ENCODE data around the gene RMND5B. TPM values are rescaled to one million over a fixed set of nuclear protein-coding genes. Genes with fewer than 3 reads are reported as not detected.
A peak's percentile ranks its signal among the peaks of the same experiment; 100 is the strongest.
"Not testable (repeated sequence)": the region's sequence is repeated elsewhere in the genome, so short reads cannot be mapped to it uniquely, and the experiment has no call there.

RMND5B gene
- polyA plus RNA-seq, 1 donor, result 38.8 TPM

GRCh38 chr5:178114325-178115135, 16.3 kb upstream of the RMND5B start:
- no peak for DNase-seq

GRCh38 chr5:178115136-178115813, 15.5 kb upstream of the RMND5B start:
- no peak for DNase-seq

DNA sequence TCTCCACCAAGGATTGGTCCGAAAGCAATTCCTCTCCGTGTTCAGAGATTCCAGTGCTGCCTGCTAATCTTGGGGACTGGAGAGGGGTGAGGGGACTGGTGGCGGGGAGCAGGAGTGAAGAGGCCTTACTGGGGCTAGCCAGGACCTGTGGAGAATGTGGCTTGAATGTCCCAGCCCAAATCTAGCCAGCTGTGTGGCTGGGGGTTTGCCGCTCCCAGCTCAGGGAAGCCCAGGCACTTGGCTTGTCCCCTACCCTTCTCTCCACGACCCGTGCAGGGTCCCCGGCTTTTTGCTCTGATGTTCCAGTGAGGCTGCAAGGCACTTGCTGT, 15.0 kb upstream of the RMND5B start:
- DNase-seq, result no peak

DNA sequence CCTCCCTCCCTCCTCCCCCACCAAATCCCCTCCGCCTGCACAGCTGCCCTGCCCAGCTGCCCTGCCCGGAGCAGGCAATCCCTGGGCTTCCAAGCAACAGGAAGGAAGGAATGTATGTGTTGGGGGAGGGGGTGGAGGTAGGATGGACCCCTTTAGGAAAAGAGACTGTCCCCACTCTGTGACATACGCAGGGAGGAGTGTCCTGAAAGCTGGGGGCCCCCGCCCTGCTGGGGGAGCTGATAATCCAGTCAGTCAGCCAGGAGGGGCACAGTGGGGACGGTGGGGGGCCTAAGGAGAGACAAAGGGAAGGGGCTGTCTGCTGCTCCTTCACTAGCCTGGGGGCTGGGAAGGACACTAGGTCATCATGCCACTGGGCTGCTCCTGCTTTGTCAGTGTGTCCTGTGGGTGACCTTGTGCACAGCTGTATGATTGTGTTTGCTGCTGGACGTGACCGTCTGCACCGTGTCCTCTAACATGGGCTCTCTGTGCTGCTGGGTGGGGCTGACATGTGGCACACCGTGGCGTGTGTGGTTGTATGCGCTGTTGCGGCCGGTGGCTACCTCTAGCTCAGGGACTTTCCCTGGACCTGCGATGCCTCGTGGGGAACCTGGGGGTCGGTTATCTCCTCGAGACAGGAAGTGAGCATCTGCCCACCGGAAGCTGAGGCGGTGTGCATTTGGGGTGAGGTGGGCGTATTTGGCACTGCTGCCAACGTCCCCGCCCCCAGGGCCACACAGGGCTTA, 14.5 kb upstream of the RMND5B start:
- DNase-seq, result no peak

GRCh38 chr5:178117923-178118701, 12.7 kb upstream of the RMND5B start:
- no peak for DNase-seq

DNA sequence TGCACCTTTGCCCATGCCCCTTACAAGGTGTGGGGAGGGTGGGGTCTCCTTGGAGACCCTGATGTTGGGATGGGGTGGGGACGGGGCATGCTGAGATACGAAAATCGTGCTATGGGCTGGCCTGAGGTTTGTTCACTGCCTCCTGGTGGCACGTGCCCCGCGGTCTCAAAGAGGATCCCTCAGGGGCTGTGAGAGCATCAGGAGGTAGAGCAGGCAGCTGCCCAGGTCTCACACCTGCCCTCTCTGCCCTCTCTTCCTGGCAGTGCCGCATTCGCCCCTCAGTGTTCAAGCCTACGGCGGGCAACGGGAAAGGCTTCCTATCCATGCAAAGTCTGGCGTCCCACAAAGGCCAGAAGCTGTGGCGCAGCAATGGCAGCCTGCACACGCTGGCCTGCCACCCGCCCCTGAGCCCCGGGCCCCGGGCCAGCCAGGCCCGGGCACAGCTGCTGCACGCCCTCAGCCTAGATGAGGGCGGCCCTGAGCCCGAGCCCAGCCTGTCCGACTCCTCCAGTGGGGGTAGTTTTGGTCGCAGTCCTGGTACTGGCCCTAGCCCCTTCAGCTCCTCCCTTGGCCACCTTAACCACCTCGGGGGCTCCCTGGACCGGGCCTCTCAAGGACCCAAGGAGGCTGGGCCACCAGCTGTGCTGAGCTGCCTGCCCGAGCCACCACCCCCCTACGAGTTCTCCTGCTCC, 10.8 kb upstream of the RMND5B start:
- DNase-seq, result no peak

DNA sequence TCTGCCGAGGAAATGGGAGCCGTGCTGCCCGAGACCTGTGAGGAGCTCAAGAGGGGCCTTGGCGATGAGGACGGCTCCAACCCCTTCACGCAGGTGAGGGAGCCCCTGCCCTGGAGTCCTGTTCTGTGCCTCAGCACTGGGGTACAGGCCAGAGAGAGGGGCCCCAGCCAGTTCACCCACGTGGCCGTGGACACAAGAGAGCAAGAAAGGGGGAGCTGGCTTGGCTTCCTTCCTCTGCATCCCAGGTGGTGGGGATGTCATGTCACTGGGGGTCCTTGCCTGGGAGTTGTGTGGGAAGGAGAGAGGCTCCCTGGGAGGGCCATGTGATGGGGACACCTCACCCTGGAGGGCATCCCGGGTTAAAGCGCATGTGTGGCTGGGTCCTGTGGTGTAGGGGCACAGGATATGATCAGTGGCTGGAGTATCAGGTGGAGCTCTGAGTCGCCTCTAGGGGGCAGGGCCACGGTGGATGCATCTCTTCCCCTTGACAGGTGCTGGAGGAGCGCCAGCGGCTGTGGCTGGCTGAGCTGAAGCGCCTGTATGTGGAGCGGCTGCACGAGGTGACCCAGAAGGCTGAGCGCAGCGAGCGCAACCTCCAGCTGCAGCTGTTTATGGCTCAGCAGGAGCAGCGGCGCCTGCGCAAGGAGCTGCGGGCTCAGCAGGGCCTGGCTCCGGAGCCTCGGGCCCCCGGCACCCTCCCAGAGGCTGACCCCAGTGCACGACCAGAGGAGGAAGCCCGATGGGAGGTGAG, 10.0 kb upstream of the RMND5B start:
- DNase-seq, result peak; percentile 83

GRCh38 chr5:178121391-178122276, 9.2 kb upstream of the RMND5B start:
- DNase-seq, result peak; percentile 93

GRCh38 chr5:178122346-178122745, 8.5 kb upstream of the RMND5B start:
- no peak for DNase-seq

DNA sequence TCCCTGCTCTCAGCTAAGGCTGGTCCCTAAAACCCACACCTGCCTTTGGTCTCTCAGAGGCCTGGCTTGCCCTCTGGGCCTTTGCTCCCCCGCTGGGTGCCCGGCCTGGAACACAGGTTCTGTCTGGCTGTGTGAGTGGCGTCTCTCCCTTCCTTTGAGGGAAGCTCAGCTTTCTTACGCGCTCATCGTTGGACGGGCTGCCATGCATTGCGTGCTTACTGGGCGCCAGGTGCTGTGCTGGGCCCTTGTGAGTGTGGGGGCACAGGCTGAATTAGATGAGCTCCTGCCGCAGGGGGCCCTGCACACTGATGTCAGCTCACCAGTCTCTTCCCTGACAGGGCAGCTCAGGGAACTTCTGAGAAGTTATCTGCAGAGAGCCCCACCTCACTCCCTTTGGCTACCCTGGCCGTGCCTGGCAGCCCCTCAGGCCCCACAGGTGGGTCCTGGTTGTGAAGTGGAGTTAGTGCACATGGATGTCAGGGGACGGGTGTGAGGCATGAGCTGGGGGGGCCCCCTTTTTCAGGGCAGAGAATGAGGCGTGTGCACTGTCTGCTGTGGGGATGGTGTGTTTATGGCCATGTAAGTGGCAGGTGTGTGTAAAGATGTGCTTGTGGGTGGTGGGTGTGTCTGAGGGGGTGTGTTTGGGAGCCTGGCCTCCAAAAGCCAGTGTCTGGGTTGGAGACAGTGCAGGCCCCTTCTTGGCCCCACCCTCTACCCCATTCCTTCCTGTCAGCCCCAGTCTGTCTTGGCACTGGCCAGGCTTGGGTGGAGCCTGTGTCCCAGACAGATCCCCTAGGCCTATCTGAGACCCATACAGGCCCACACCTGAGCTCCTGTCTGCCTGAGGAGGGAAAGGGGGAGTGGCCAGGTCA, 7.5 kb upstream of the RMND5B start:
- no peak for DNase-seq

DNA sequence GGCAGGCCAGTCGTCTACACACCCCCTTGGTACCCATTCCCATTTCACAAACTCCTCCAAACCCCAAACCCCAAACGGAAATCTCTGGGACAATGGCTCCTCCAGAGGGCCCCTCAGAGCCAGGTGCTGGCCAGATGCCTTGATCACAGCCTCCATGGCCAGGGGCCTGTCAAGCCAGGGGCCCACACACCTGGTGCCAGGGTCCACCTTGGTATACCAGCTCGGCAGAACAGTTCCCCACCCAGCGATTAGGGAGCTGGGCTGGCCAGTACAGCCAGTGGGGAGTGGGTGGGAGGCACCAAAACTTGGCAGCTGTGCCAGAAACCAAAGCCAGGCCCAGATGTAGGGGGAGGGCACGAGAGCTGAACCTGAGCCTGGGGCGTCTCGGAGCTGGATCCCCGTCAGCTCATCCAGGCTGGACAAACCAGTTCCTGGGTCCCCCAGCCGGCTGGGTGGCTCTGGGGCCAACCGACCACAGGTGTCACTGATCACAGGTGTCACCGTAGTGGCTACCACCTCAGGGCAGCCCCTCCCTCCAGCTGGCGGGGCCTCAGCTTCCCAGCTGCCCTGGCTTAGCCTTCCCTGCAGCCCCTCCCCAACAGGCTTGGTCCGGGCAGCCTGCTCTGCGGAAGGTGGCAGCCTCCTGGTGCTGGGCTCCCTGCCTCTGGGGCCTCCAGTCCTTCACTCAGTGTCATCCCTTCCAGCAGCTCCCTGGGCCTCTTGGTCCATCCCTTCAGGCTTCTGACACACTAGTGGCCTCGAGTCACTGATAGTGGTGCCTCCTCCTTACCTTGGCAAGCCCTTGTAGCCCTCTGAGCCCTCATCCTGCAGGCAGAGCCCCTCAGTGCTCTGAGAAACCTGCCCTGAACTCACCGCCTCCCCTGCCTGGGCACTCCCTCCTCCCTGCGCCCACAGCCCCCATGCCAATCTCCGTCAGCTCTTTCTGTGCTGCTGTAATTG, 6.6 kb upstream of the RMND5B start:
- no peak for DNase-seq

DNA sequence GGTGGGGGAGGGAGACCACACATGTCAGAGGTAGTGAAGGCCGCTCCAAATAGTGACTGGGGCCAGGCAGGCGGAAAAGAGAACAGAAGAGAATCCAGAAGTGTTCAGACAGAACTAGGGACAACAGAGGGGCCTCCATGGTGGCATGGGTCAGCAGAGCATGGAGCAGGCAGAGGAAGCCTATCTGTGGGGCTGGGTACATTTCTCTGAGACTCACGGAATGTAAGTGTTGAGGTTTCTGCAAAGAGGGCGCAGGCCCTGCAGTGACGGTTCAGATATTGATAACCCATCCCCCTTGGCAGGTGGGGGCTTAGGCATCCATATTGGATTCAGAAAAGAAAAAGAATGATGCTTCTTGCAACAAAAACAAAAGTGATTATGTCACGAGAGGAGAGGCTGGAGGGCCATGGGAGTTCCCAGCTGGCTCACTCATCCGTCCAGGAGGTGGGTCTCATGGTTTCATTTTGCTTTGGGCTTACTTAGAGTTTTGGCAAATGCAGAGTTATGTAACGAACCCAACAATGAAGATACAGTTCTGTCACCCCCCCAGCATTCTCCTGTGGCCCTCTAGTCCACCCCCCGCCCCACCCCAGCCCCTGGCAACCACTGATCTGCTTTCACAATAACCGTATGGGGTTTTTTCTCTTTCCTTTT, 5.4 kb upstream of the RMND5B start:
- DNase-seq, result no peak

DNA sequence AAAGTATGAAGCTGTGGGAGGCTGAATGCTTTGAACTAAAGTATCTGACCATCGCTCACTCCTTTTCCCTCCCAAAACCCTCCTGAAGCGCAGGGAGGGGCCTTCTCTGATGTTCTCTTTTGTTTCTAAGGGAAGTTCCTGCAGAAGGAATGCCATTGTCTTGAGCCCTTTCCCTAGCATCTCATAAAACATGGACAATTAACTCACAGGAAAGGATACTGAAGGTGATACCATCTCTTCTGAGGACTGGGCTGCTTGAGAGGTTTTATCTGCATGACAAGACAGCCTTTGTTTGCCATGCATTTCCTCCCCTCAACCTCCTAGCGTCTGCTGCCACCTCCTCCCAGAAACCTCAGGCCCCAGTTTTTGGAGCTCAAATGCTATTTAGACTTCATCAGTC, 4.3 kb upstream of the RMND5B start:
- no peak for DNase-seq

DNA sequence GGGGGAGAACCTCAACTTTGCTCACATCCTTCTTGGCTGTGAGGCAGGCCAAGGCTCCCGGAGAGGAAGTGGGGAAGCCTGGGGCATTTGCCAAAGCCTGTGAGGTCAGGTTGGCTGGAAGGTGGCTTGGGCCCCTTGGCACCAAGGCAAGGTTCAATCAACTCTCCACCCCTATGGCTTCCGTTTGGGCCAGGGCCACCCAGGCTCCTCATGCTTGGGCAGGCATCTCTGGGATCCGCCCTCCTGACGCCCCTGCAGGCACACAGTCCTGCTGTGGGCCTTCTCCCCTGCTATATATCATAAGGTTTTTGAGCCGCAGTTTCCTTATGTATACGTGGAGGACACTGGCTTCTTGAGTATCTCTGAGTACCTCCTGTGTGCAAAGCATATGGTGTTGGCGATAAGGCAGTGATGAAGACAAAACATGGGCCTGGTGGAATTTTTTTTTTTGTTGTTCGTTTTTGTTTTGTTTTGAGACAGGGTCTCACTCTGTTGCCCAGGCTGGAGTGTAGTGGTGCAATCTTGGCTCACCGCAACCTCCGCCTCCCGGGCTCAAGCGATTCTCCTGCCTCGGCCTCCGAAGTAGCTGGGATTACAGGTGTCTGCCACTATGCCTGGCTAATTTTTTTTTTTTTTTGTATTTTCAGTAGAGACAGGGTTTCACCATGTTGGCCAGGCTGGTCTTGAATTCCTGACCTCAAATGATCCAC, 3.4 kb upstream of the RMND5B start:
- DNase-seq, result not testable (repeated sequence)

GRCh38 chr5:178129296-178129695, 1.5 kb upstream of the RMND5B start:
- DNase-seq, result no peak

DNA sequence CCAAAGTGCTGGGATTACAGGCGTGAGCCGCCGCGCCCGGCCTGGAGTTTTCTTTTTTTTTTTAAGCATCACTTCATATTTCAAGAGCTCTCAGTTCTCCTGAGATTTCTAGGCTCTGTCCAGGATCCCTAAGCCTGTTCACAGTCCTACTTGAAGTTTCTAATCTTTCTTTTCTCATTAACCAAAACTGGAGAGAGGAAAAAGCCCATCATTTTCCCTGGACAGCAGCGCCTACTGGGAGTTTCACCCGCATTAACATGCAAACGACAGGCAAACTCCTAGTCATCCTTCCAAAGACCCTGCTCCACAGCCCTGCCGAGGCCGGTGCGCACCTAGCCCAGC, 609 bp upstream of the RMND5B start:
- not testable (repeated sequence) for DNase-seq

- DNase-seq, result no peak
These were observed 707 bp downstream of the RMND5B start for GRCh38 chr5:178131446-178131996.
